Measurements from ENCODE around the gene KCNE5.
"Not testable (repeated sequence)": the region's sequence is repeated elsewhere in the genome, so short reads cannot be mapped to it uniquely, and the experiment has no call there.

The KCNE5 gene, protein sequence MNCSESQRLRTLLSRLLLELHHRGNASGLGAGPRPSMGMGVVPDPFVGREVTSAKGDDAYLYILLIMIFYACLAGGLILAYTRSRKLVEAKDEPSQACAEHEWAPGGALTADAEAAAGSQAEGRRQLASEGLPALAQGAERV

DNA sequence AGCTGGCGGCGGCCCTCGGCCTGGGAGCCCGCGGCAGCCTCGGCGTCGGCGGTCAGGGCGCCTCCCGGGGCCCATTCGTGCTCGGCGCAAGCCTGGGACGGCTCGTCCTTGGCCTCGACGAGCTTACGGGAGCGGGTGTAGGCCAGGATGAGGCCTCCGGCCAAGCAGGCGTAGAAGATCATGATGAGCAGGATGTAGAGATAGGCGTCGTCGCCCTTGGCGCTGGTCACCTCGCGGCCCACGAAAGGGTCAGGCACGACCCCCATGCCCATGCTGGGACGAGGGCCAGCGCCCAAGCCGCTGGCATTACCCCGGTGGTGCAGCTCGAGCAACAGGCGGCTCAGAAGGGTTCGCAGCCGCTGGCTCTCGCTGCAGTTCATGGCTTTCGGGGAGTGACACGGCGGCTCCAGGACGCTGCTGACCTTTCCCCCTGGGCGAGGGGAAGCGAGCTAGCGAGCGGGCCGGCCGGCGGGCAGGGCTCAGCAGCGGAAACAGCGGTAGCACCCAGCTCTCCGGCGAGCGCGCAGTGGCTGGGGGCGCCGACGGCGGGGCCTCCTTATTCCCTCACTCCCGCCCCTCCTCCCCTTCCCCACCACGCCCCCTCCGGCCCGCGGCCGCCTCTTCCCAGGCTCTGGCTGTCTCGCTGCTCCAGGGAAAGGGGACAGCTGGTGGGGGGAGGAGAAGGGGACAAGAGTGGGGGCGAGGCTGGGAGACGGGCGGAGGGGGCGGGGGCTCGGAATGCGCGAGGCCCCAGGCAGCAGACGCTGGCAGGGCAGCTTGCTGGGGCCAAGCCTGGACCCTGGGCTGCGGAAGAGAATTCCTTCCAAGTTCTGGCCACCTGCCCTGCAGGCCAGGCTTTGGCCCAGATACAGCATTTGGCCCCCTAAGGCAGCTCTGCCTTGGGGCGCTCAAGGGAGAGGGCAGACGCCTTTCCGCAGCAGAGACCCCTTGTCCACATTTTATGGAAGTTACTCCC is at the start of gene KCNE5:
Gene KCNE5, minus strand, starts transcription at position 532 of the 976 bp plus-strand sequence. Its CDS starts 152 bp downstream, at position 380.
- DNase-seq, result no peak

DNA sequence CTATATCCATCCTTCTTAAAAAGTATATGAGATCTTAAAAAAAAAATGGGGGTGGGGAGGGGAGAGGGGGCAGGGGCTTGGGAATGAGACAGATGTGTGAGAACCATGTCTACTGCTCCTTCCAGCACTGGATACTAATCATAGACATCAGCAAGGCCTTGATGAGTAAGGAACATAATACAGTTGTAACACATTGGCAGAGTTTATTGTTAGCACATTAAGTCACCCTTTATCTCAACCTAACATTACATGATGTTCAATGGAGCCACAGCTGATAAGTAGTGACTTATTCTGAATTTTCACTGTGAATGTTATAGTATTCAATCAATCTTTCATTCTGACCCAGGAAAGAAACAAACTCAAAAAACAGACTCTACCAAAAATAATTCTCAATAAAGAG is 47.3 kb upstream of the KCNE5 start:
- DNase-seq, result no peak

DNA sequence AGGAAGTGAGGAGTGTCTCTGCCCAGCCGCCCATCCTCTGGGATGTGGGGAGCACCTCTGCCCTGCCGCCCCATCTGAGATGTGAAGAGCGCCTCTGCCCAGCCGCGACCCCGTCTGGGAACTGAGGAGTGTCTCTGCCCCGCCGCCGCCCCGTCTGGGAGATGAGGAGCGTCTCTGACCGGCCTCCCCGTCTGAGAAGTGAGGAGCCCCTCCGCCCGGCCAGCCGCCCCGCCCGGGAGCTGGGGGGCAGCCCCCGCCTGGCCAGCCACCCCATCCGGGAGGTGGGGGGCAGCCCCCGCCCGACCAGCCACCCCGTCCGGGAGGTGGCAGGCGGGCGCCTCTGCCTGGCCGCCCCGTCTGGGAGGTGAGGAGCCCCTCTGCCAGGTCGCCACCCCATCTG is 46.2 kb upstream of the KCNE5 start:
- DNase-seq, result not testable (repeated sequence)

DNA sequence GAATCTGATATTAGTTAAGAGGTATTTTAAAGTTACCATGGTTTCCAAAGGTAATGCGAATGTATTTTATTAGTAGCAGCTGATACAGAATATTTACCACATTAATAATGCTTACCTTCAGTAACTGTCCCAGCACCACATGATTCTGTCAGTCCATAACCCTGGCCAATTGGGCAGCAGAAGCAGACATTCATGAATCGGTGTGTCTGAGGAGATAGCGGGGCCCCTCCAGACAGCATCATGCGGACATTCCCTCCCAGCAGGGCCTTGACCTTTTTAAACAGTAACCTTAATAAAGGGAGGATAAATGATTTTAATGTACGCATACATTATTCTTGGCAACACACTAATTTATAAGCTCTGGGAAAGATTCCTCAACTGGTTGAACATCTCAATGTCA is 43.0 kb upstream of the KCNE5 start:
- DNase-seq, result no peak

DNA sequence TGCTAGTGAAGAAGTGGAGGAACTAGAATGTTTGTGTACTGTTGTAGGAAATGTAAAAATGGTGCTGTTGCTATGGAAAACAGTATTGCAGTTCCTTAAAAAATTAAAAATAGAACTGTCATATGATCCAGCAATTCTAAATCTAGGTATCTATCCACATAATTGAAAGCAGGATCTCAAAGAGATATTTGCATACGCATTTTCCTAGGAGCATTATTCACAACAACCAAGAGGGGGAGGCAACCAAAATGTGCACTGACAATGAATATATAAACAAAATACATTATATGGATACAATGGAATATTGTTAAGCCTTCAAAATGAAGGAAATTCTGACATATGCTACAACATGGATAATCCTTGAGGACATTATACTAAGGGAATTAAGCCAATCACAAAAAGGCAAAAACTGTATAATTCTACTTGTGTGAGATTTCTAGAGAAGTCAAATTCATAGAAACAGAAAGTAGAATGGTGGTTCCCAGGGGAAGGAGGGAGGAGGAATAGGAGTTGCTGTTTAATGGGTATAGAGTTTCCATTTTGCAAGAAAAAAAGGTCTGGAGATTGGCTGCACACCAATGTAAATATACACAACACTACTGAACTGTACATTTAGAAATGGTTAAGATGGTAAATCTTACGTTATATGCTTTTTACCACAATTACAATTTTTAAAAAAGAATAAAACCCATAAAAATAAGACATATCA is 35.6 kb upstream of the KCNE5 start:
- no peak for DNase-seq

DNA sequence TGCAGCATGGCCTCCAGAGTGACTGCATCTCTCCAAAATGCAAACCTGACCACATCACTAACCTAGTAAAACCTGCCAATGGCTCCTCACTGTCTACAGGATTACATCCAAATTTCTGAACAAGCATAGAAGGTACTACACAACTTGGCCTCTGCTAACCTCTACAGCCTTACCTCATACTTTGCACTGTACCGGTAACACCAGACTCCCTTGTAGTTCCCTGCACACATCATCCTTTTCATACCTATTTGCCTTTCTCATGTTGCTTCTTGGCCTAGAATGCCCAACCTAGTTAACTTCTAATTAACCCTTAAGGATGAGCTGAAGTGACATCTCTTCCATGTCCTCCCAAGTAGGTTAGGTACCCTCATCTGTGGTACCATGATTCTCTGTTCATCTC is 33.4 kb upstream of the KCNE5 start:
- DNase-seq, result no peak

DNA sequence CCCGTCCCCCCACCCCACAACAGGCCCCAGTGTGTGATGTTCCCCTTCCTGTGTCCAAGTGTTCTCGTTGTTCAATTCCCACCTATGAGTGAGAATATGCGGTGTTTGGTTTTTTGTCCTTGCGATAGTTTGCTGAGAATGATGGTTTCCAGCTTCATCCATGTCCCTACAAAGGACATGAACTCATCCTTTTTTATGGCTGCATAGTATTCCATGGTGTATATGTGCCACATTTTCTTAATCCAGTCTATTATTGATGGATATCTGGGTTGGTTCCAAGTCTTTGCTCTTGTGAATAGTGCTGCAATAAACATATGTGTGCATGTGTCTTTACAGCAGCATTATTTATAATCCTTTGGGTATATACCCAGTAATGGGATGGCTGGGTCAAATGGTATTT is 32.4 kb upstream of the KCNE5 start:
- not testable (repeated sequence) for DNase-seq

DNA sequence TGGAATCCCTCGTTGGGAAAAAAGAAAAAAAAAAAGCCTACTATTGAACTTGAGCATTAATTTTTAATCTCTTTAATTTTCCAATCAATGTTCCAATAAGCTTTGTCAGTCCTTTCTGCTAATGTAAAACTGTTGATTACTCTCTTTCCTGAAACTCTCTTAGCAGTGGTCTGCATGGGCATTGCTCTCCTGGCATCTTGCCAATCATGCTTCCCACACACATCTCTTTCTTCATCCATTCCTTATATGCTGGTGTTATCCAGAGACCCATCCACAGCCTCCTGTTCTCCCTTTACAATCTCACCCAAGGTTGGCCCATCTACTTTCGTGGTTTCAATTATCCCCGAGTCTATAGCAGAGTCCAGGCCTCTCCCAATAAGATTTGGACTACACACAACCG is 31.8 kb upstream of the KCNE5 start:
- DNase-seq, result no peak

DNA sequence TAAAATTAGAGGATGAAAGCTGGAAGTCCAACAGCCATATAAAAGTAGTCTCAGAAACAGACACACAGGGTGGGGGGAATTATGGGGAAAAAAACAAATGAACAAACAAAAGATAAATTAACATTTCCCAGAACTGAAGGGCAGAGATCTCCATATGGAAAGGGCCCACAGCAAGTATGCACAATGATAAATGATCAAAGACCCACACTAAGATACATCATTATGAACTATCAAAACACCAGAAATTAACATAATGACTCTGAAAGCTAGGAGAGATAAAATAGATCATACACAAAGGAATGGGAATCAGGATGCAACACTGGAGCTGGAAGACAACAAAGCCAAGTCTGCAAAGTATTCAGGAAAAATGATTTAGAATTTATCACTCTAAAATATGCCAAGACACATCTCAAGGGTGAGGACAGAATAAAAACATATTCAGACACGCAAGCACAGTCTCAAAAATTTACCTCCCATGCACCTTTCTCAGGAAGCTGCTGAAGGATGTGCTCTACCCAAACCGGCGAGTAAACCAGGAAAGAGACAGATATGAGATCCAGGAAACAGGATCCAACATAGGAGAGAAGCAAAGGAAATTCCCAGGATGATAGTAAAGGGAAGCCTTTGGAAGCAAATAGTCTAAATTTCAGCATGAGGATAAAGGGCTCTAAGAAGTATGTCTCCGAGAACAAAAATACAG is 30.7 kb upstream of the KCNE5 start:
- no peak for DNase-seq

DNA sequence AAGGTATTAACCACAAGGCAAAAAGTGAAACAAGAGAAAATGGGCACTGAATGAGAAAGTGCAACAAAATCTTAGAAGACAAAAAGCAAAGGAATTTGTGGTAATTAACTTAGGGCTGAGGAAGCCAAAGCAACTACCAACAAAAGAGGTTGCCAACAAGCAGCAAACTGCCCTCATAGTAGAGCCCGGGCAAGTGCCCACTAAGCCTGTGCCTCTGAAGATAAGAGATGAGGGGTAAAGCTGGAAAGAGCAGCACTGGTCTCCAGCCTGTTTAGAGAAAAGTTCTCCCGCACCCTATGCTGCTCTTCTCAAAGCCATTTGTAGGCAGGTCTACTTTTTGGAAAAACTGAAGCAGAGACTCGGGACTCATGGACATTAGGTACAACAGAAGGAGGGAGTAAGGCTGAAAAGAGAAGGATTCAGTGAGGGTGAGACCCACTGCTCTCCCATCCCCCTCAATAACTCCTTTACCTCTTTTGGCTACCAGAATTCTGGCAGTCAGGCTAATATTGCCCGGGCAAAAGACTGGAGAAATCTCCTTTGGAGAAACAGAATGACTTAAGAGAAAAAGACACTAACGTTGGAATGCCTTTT is 29.6 kb upstream of the KCNE5 start:
- DNase-seq, result no peak

DNA sequence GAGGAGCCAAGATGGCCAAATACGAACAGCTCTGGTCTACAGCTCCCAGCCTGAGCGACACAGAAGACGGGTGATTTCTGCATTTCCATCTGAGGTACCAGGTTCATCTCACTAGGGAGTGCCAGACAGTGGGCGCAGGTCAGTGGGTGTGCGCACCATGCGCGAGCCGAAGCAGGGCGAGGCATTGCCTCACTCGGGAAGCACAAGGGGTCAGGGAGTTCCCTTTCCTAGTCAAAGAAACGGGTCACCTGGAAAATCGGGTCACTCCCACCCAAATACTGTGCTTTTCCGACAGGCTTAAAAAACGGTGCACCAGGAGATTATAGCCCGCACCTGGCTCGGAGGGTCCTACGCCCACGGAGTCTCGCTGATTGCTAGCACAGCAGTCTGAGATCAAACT is 19.7 kb upstream of the KCNE5 start:
- DNase-seq, result not testable (repeated sequence)

DNA sequence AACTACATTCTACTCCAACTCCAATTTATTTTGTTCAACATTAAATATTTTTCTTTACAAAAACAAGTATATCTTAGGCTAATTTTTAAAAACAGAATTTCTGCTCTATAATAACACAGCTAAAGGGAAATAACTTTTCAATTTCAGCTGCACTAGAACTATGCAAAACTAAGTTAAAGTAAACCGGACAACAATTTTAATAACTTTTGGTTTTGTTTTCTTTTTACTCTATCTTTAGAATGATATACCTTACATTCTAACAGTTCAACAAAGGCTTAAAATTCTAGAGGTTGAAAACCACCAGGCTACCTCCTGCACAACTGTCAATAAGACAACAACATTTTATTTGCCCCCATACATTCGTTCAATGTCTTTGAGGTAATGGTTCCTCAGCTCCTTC is 18.7 kb upstream of the KCNE5 start:
- no peak for DNase-seq

DNA sequence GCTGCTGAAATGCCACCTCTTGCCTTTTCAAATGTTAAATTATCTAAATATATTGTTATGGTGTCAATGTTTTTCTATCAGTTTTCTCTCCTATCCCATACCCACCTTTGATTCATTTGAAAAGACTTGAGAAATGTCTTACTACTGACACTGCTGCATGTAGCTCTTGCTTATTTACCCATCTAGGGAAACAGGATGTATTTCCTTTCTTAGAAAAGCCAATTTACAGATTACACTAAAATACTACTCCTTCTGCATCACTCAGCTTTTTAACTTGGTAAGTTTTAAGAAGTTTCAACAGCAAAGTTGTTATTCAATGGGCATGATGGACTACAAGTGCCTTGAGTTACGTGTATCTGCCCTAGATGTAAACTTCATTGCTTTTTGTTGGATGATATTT is 13.2 kb upstream of the KCNE5 start:
- no peak for DNase-seq

DNA sequence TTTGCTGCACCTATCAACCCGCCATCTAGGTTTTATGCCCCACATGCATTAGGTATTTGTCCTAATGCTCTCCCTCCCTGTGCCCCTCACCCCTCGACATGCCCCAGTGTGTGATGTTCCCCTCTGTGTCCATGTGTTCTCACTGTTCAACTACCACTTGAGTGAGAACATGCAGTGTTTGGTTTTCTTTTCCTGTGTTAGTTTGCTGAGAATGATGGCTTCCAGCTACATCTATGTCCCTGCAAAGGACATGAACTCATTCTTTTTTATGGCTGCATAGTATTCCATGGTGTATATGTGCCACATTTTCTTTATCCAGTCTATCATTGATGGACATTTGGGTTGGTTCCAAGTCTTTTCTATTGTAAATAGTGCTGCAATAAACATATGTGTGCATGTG is 12.5 kb upstream of the KCNE5 start:
- DNase-seq, result not testable (repeated sequence)

DNA sequence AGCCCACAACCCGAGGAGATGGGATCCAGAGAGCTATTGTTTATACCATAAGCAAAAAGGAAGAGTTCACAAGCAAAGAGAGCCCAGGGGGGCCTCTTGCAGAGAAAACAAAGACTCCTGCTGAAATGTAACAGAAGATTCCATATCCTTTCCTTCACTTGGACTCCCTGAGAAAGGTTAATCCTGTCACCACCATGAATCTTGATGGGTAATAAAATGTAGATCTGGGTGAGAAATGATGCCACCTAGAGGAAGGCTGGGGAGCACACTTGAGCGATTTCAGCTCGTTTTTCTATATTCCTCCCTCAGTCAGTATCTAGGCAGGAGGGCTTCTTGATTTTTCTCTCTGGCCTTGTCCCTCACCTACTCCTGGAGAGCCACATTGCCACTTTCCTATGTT is 10.2 kb upstream of the KCNE5 start:
- DNase-seq, result no peak

DNA sequence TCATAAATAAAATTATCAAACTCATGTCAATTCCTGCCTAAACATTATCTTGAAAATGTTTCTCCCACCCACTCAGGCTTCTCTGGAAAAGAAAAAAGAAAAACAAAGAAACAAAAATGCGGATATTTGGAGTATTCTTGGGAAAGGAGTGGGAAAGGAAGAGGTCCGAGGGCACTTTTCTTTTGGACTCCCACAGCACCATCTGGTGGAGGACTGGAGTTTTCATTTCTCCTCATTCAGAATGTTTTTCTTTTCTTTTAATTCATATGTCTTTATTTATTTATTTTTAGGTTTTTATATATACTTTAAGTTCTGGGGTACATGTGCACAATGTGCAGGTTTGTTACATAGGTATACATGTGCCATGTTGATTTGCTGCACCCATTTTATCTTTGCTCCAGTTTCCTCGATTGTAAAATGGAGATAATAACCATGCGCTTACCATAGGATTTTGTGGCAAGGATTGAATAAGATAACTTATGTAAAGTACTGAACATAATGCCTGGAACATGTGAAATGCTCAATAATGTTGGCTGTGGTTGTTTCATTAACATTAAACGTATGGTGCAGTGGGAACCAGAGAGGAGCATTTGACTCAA is 8.0 kb upstream of the KCNE5 start:
- no peak for DNase-seq

DNA sequence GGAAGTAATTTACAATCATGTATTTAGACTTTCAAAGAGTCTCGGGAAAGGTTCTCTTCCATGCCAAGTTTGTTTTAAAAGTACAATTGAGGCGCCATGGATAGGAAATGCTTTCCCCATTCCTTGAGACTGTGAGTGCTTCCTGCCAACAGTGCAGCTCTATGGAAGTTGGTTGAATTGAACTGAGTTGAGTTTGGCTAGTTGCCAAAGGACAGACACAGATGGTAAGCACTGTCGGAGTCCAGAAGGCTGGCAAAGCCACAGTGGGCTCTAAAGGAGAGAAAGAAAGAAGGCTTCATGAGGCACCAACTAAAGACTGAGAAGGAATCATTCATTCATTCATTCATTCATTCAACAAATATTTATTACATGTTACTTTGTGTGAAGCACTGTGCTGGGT is 4.3 kb upstream of the KCNE5 start:
- DNase-seq, result no peak

DNA sequence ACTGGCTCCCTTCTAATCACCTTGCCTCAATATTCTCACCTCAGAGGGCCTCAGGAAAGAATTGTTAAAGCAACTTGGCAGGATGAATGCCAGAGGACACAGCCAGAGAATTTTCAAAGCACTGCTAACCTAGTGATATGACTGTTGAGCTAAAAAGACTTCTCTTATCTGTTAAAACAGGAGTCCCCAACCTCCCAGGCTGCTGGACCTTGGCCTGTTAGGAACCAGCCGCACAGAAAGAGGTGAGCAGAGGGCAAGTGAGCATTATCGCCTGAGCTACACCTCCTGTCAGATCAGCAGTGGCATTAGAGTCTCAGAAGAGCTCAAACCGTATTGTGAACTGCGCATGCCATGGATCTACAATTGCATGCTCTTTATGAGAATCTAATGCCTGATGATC is 1.7 kb upstream of the KCNE5 start:
- DNase-seq, result no peak

DNA sequence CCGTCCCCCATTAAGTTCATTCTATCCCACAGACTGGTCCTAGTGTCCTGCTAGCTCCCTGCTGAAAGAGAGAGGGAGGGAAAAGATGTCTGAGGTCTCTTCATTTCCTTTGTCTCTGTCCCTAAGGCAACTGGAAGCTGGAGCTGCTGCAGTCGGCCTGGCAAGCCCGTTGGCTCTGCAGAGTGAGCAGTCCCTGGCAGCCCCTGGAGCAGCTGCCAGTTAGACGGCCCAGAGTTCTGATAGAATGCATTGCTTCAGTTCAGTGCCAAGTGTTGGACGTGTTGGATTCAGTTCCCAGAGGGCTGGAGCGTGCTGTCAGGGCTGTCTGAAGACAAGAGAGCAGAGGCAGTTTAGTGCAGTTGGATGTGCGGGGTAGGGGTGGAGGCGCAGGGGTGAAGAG is 975 bp downstream of the KCNE5 start:
- DNase-seq, result no peak

DNA sequence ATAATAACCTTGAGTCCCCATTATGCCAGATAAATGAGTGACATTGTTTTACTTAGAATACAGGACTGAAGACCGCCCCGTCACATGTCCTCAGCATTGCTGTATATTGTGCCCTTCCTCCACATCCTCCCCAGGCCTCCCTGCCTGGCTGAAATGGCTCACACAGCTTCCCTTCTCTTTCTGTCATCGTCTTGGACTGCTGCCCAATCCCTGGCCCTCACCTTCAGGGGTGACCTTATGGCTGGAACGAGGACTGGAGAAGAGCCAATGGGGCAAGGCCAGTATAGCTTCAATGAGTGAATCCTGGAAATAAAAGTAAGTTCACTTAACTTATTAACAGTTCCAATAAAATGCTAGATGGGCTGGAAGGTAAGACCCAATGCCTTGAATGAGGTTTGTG is 2.7 kb downstream of the KCNE5 start:
- DNase-seq, result no peak

DNA sequence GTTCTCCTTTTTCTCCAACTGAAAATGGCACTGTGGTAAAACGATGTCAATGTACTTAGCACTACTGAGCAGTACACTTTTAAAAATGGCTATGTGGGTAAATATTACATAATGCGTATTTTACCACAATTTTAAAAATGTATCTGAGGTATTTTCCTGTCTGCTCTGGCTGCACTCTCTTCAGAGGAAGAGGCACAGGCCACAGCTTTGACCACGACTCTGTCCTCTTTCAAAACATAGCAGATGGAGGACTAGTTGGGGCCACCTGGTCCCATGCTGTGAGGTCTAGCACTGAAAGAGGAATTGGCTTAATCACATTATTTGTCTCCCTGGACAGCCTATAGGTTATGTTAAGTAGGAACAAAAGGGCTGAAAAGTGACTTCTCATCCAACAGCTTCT is 5.2 kb downstream of the KCNE5 start:
- no peak for DNase-seq

DNA sequence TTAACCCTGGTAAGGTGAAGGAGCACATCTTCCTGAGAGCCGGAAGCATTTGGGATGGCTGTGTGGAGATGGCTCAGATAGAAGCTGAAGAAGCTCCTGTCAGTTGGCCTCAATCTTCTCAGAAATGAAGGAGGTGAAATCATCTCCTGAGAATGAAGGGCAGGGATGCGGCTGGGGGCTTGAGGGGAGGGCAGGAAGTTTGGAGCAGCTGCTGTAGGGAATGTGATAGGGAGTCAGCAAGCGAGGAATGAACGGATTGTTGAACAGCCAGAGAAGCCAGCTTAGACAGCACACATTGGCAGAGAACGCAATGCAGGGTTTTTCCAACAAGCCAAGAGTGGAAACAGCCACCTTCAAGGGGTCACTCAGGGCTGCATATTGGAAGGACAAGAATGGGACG is 10.0 kb downstream of the KCNE5 start:
- no peak for DNase-seq

Measured in DMS153 (cell line).